ENCODE data around the gene ANKLE1.
A peak's percentile ranks its signal among the peaks of the same experiment; 100 is the strongest.

The ANKLE1 gene

GRCh38 chr19:17327654-17328516, 46.2 kb downstream of the ANKLE1 start:
- peak; percentile 81 for DNase-seq

GRCh38 chr19:17328517-17329365, 47.0 kb downstream of the ANKLE1 start:
- DNase-seq = no peak

DNA sequence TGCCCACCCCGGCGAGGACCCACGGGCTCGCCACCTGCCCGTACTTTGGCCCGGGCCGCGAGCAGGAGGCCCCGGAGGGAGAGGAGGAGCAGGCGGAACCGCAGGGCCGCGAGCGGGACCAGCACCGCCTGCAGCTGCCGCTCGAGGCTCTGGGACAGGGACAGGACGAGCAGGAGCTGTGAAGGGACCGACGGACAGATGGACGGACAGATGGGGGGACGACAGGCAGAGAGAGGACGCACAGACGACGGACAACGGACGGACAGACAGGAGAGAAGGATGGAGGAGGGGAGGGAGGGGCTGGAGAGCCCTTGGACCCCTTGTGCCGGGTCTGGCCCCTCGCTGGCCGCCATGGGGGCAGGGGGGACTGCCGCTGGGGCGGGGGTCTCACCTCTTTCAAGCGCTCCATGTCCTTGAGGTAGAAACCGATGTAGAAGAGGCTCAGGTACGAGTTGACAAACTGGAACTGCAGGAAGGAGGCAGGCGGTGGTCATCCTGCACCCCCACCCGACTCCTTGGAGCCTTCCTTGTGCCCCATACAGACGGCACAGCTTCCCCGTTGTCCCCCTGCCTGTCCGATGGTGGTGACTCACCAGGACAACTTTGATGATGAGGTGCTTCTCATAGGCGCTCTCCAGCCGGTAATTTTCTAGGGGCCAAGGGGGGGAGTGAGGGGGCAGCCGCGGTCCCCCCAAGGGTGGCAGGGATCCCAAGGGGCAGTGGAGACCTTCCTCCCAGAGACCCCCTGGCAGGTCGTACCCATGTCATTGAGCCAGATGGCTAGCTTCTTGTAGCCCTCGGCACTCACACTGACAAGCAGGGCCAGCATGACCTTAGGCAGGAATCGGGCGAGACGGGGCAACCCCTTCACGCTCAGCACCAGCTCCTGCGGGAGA, 47.9 kb downstream of the ANKLE1 start:
- no peak for DNase-seq

GRCh38 chr19:17330262-17331044, 48.8 kb downstream of the ANKLE1 start:
- no peak for DNase-seq

- DNase-seq = no peak
Observed at GRCh38 chr19:17331045-17331558, 49.4 kb downstream of the ANKLE1 start.

DNA sequence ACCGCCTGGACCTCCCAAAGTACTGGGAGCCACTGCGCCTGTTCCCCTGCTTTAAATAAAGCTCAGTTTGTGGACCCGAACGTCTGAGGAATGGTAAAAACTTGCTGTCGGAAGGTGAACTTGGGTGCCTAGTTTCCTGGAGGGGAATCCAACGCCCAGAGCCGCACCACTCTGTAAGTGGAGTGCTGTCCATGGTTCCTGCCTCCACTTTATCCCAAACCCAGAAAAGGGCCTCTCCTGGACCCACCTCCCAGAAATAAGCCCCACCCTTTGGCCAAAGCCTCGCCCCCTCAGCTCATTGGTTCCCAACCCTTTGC, 50.6 kb downstream of the ANKLE1 start:
- no peak for DNase-seq

GRCh38 chr19:17332677-17333581, 51.2 kb downstream of the ANKLE1 start:
- DNase-seq = no peak

GRCh38 chr19:17333611-17334413, 52.1 kb downstream of the ANKLE1 start:
- no peak for DNase-seq

GRCh38 chr19:17334414-17335409, 53.0 kb downstream of the ANKLE1 start, which contains the start of gene ANO8:
Gene ANO8 (minus strand): TSS chr19:17334855. CDS start chr19:17334670, 185 bp downstream.
- peak; percentile 98 for DNase-seq

GRCh38 chr19:17335575-17335974, 53.9 kb downstream of the ANKLE1 start:
- no peak for DNase-seq

Measured in right hindlimb (tissue), 1 donor.